Stomach (tissue), 9 donors: ENCODE results near the gene ZFPL1. TPM values are rescaled to one million over a fixed set of nuclear protein-coding genes. Genes with fewer than 3 reads are reported as not detected.

Experiments
- DNase-seq, 2 donors: peaks; one replicate each; pipeline versions ENCODE4 v3.0.0 to v3.0.0-alpha.2; 2013 to 2019
- H3K27ac ChIP-seq, 5 donors: fragments of 200-600 bp in 4 of 5; sonication (generic) in 4 of 5; one replicate each; pipeline ENCODE4 v1.5.1; 2013 to 2019; ENCODE audit warnings: mild to moderate bottlenecking in 1 of 5, moderate library complexity in 1 of 5
- H3K27me3 ChIP-seq, 3 donors: fragments of 200-600 bp; sonication (generic); one replicate each; pipeline ENCODE4 v1.5.1; 2017 to 2019; ENCODE audit warnings: mixed run types in 1 of 3
- H3K36me3 ChIP-seq, 4 donors: fragments of 200-600 bp; sonication (generic); 1 replicate in 3 of 4; 2 replicates in 1 of 4; pipeline ENCODE4 v1.5.1; 2016 to 2019
- H3K4me1 ChIP-seq, 4 donors: fragments of 200-600 bp; sonication (generic); one replicate each; pipeline ENCODE4 v1.5.1; 2016 to 2019
- H3K4me3 ChIP-seq, 4 donors: fragments of 200-600 bp; sonication (generic) in 3 of 4; one replicate each; pipeline ENCODE4 v1.5.1; 2016 to 2019; ENCODE audit warnings: mild to moderate bottlenecking in 1 of 4
- H3K9me3 ChIP-seq, 4 donors: fragments of 200-600 bp; sonication (generic); one replicate each; pipeline ENCODE4 v1.5.1; 2016 to 2019
- EP300 ChIP-seq: sonication (generic); formaldehyde crosslinking; IDR thresholded peaks from one replicate; pipeline ENCODE4 v1.6.1; 2017; ENCODE audit warnings: antibody characterized with exemption
- POLR2A ChIP-seq, 4 donors: fragments of 450-650 bp; IDR thresholded peaks; one replicate each; pipeline ENCODE4 v1.6.1; 2016; ENCODE audit warnings: antibody characterized with exemption in 4 of 4, control low read depth in 2 of 4, mild to moderate bottlenecking in 1 of 4, moderate library complexity in 1 of 4
- POLR2AphosphoS5 ChIP-seq, 3 donors: sonication (generic); formaldehyde crosslinking; IDR thresholded peaks; one replicate each; pipeline ENCODE4 v1.6.1; 2016; ENCODE audit warnings: antibody characterized with exemption in 3 of 3
- WGBS, 5 donors: extraction: QIAGEN DNeasy Blood & Tissue Kit in 3 of 5; methylation state at CpG; one replicate each; pipeline versions ENCODE4 v1.1.5 to v1.1.7; 2013 to 2018; 5-methylcytosine and 5-hydroxymethylcytosine counted together
- intact Hi-C: fragments of 100-400 bp; cut with DNase I; formaldehyde crosslinking; loops from one replicate; pipeline ENCODE4 v1.15.1; 2023; ENCODE audit warnings: low total_unique reads
- polyA plus RNA-seq, 3 donors: library from polyadenylated mRNA; stranded (reverse); fragments of 200-250 nt; gene quantifications; one replicate each; pipeline ENCODE4 v1.2.3, GENCODE V29; 2013
- total RNA-seq, 5 donors: library from RNA; depleted of rRNA; stranded (reverse); fragments of >200 nt; gene quantifications; one replicate each; pipeline versions ENCODE4 v1.1.0 to v1.2.3, GENCODE V29; 2014 to 2016
- TF ChIP-seq, protein P1 (sequence below), 7 experiments: fragments of 450-650 bp in 4 of 7; fragments of 200-600 bp in 3 of 7; sonication (generic) in 3 of 7; IDR thresholded peaks; one replicate each; pipeline ENCODE4 v1.5.1; 2016 to 2019; ENCODE audit warnings: antibody characterized with exemption in 7 of 7, control low read depth in 2 of 7, mild to moderate bottlenecking in 1 of 7
- donor health status: healthy with polysubstance abuse.
- donor health status: Bipolar disorder and iron deficiency.
- donor health status: healthy.

The ZFPL1 gene
- total and polyA plus RNA-seq, 8 donors: 17.6 to 62.0 (median 37.0) TPM

DNA sequence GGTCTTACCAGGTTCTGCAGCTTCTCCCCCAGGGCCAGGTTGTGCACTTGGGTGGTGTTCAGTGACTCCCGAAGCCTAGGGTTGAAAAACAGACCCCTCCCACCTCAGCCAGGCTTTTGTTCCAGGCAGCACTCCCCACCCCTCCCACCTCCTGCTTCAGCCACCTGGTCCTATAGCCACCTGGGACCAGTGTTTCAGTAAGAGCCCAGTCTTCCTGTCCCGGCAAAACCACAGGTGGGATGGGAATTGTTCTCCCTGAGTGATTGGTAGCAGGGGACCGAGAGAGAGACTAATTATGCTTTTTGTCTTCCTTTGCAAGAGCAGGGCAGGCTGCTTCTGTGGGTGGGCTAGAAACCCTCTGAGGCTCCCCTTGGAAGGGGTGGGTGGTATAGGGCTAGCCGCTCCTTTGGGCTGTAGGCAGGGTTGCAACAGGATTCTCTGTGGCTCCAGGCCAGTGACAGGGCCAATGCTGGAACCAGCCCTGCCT lies 17.2 kb upstream of the ZFPL1 start:
- H3K9me3 ChIP-seq: no peaks in the 10 kb centered on the region
- H3K36me3 ChIP-seq: no peaks in the 10 kb centered on the region
- TF ChIP-seq, protein P1, sequence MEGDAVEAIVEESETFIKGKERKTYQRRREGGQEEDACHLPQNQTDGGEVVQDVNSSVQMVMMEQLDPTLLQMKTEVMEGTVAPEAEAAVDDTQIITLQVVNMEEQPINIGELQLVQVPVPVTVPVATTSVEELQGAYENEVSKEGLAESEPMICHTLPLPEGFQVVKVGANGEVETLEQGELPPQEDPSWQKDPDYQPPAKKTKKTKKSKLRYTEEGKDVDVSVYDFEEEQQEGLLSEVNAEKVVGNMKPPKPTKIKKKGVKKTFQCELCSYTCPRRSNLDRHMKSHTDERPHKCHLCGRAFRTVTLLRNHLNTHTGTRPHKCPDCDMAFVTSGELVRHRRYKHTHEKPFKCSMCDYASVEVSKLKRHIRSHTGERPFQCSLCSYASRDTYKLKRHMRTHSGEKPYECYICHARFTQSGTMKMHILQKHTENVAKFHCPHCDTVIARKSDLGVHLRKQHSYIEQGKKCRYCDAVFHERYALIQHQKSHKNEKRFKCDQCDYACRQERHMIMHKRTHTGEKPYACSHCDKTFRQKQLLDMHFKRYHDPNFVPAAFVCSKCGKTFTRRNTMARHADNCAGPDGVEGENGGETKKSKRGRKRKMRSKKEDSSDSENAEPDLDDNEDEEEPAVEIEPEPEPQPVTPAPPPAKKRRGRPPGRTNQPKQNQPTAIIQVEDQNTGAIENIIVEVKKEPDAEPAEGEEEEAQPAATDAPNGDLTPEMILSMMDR (IDR thresholded peaks at IDR 0.05): no peak
- TF ChIP-seq EP300: no peak
- no peak for TF ChIP-seq POLR2AphosphoS5 (IDR thresholded peaks at IDR 0.05)
- no peak for TF ChIP-seq POLR2A (IDR thresholded peaks at IDR 0.05)
- intact Hi-C loops: no loop called here
- H3K4me3 ChIP-seq: no peak overlapping the region
- no peak overlapping the region for H3K27ac ChIP-seq
- WGBS, 5 donors: 61 to 84% (median 72%) methylated on average over 3 to 4 of the region's 4 CpGs
- no peaks in the 10 kb centered on the region for H3K4me1 ChIP-seq
- no peak for DNase-seq
- no peaks in the 10 kb centered on the region for H3K27me3 ChIP-seq

DNA sequence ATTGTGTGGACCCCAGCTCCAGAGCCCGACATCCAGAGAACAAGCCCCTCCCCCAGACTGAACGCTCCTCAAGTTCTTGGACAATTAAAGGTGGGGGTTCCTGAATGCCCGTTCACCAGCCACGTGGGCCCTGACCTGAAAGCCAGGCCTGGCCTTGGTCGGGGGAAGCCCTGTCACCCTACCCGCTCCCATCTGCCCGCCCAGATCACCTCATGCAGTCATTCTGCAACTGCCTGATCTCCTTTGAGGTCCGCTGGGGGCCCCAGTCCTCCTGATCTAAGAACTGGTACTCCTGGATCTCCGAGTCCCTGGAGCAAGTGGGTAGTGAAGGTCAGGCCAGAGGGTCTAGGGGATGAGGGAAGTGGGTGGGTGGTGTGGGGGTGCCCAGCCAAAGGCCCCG lies 16.6 kb upstream of the ZFPL1 start:
- H3K27me3 ChIP-seq: no peaks in the 10 kb centered on the region
- no peak overlapping the region for H3K4me3 ChIP-seq
- WGBS, 5 donors: 78 to 89% (median 79%) methylated on average over 7 to 10 of the region's 10 CpGs
- H3K4me1 ChIP-seq: no peaks in the 10 kb centered on the region
- no peak overlapping the region for H3K27ac ChIP-seq
- no peak for DNase-seq
- H3K36me3 ChIP-seq: no peaks in the 10 kb centered on the region
- H3K9me3 ChIP-seq: no peaks in the 10 kb centered on the region
- intact Hi-C loops: no loop called here
- TF ChIP-seq EP300 (no peak), POLR2AphosphoS5 (IDR thresholded peaks at IDR 0.05) (no peak), POLR2A (IDR thresholded peaks at IDR 0.05) (no peak)
- TF ChIP-seq, protein P1 (IDR thresholded peaks at IDR 0.05): no peak

DNA sequence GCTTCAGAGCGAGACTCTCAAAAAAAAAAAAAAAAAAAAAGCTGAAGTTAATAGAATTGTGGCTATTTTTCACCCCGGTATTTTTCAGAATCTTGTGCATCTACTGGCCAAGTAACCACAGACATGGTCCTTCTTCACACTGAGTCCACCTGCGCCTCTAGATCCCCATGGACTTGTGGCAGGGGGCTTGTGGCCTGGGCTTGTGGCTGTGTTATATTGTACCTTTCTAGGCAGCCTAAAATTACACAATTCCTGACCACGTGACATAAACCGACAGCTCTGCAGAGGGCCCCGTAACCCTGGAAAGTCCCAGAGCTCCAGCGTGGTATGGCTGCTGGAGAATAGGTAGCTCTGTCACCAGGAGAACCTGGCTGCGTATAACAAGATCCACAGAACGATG lies 14.8 kb upstream of the ZFPL1 start:
- no peaks in the 10 kb centered on the region for H3K9me3 ChIP-seq
- no peaks in the 10 kb centered on the region for H3K27me3 ChIP-seq
- H3K36me3 ChIP-seq: no peaks in the 10 kb centered on the region
- no peak overlapping the region for H3K27ac ChIP-seq
- DNase-seq: no peak
- TF ChIP-seq POLR2AphosphoS5 (IDR thresholded peaks at IDR 0.05) (no peak), POLR2A (IDR thresholded peaks at IDR 0.05) (no peak), EP300 (no peak)
- TF ChIP-seq, protein P1 (IDR thresholded peaks at IDR 0.05): no peak
- H3K4me3 ChIP-seq: no peak overlapping the region
- H3K4me1 ChIP-seq: no peaks in the 10 kb centered on the region
- intact Hi-C loops: no loop called here
- 49 to 63% (median 52%) methylated on average over 9 of the region's 9 CpGs for WGBS, 5 donors

DNA sequence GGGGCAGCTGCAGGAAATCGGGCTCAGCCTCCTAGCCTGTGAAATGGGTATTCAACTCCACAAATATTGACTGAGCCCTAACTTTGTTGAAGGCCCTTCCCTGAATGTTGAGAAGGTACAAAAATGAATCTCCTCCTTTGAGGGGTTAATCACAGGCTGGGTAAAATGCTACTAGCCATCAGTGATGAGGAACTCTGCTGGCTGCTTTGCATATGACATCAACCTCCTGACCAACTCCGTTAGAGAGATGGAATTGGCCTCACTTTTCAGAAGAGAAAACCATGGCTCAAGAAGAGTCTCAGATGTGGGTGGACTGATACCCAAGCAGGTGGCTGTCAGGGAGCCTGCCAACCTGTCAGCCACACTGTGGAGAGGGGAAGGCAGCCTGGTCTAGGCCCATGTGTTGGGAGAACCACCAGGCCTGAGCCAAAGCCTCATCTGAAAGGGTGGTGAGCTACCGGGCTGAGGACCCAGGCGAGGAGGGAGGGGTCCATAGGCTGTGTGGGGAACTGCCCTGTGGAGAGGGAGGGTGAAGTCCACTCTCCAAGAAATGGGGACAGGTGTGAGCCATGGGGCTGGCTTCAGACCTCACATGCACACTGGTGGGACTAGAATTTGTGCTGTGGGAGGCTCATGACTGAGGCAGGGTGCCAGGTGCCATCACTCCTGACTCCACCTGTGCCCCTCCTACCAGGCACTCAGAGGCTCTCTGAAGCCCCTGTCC lies 12.0 kb upstream of the ZFPL1 start:
- no peaks in the 10 kb centered on the region for H3K9me3 ChIP-seq
- no peaks in the 10 kb centered on the region for H3K36me3 ChIP-seq
- no peak for DNase-seq
- intact Hi-C loops: no loop called here
- WGBS, 5 donors: 55 to 68% (median 64%) methylated on average over 4 of the region's 4 CpGs
- no peak overlapping the region for H3K27ac ChIP-seq
- H3K27me3 ChIP-seq: no peaks in the 10 kb centered on the region
- H3K4me3 ChIP-seq: no peak overlapping the region
- no peaks in the 10 kb centered on the region for H3K4me1 ChIP-seq
- TF ChIP-seq POLR2AphosphoS5 (IDR thresholded peaks at IDR 0.05) (no peak), POLR2A (IDR thresholded peaks at IDR 0.05) (no peak), EP300 (no peak)
- TF ChIP-seq, protein P1 (IDR thresholded peaks at IDR 0.05): no peak
